Measurements from ENCODE around the gene EXOSC7.

GRCh38 chr3:45026038-45026437 lies 50.0 kb downstream of the EXOSC7 start, which contains the start of gene CLEC3B:
- TF ChIP-seq CTCF (optimal IDR thresholded peaks at IDR 0.05 in 1 of 3, IDR thresholded peaks at IDR 0.05 in 1 of 3, conservative IDR thresholded peaks at IDR 0.05 in 1 of 3; ENCODE audit: extremely low read depth in 1 of 3, insufficient read depth in 2 of 3, low read length in 3 of 3) (no peak), EZH2 (IDR thresholded peaks at IDR 0.05; ENCODE audit: low read length) (no peak)

Data from keratinocyte (primary cell).